Progenitor cell of endocrine pancreas (in vitro differentiated cells): ENCODE data around the gene CEP43. TPM values are rescaled to one million over a fixed set of nuclear protein-coding genes. Genes with fewer than 3 reads are reported as not detected.

Experiments used
- DNase-seq: peaks from one replicate; pipeline ENCODE4 v3.0.0; 2021; ENCODE audit warnings: low spot score; ENCODE audit not compliant: unreplicated experiment
- H3K27ac Mint-ChIP-seq: 2 replicates; pipeline ENCODE4 v1.8.0; 2021; ENCODE audit warnings: mild to moderate bottlenecking, moderate library complexity, mixed read lengths
- H3K27me3 Mint-ChIP-seq: 2 replicates; pipeline ENCODE4 v1.8.0; 2021; ENCODE audit warnings: mixed read lengths
- H3K36me3 Mint-ChIP-seq: 2 replicates; pipeline ENCODE4 v1.8.0; 2022; ENCODE audit warnings: mixed read lengths; ENCODE audit not compliant: insufficient read depth
- H3K4me1 Mint-ChIP-seq: 2 replicates; pipeline ENCODE4 v1.8.0; 2021; ENCODE audit warnings: low read depth, mixed read lengths
- H3K4me3 Mint-ChIP-seq: 2 replicates; pipeline ENCODE4 v1.8.0; 2021; ENCODE audit warnings: low read depth, mild to moderate bottlenecking, moderate library complexity, mixed read lengths
- H3K9me3 Mint-ChIP-seq: 2 replicates; pipeline ENCODE4 v1.8.0; 2021; ENCODE audit warnings: low read depth, mixed read lengths
- total RNA-seq: library from RNA; stranded (reverse); gene quantifications from 2 replicates; pipeline ENCODE4 v1.2.1, GENCODE V29; 2021
- TF ChIP-seq, protein P1 (sequence below): fragments of 200-600 bp; sonication (generic); IDR thresholded peaks from one replicate; pipeline ENCODE4 v1.5.0; 2021; ENCODE audit warnings: antibody characterized with exemption, mild to moderate bottlenecking; ENCODE audit not compliant: unreplicated experiment

CEP43 gene
- total RNA-seq, 1 donor from 2014 or later: 47.1 TPM

DNA sequence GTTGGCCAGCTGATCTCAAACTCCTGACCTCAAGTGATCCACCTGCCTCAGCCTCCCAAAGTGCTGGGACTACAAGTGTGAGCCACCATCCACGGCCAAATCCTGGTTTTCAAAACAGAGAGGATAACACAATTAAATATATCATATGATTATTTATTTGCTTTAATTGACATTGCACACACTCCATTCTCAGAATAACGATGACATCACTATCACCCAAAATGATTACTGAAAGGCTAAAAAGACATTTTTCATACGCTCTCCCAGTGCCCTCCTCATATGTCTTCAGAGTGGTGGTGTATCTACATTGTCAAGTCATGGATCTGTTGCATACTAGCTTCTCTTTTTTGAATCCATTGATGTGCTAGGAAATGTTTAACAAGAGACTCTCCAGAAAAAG lies 18.5 kb upstream of the CEP43 start:
- TF ChIP-seq, protein P1, sequence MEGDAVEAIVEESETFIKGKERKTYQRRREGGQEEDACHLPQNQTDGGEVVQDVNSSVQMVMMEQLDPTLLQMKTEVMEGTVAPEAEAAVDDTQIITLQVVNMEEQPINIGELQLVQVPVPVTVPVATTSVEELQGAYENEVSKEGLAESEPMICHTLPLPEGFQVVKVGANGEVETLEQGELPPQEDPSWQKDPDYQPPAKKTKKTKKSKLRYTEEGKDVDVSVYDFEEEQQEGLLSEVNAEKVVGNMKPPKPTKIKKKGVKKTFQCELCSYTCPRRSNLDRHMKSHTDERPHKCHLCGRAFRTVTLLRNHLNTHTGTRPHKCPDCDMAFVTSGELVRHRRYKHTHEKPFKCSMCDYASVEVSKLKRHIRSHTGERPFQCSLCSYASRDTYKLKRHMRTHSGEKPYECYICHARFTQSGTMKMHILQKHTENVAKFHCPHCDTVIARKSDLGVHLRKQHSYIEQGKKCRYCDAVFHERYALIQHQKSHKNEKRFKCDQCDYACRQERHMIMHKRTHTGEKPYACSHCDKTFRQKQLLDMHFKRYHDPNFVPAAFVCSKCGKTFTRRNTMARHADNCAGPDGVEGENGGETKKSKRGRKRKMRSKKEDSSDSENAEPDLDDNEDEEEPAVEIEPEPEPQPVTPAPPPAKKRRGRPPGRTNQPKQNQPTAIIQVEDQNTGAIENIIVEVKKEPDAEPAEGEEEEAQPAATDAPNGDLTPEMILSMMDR: no peak
- H3K27ac Mint-ChIP-seq: no peak overlapping the region
- H3K4me3 Mint-ChIP-seq: no peak overlapping the region
- no peaks in the 10 kb centered on the region for H3K9me3 Mint-ChIP-seq
- H3K36me3 Mint-ChIP-seq: peaks cover 13% of the 10 kb centered on the region
- no peaks in the 10 kb centered on the region for H3K4me1 Mint-ChIP-seq
- H3K27me3 Mint-ChIP-seq: no peaks in the 10 kb centered on the region
- DNase-seq: no peak

DNA sequence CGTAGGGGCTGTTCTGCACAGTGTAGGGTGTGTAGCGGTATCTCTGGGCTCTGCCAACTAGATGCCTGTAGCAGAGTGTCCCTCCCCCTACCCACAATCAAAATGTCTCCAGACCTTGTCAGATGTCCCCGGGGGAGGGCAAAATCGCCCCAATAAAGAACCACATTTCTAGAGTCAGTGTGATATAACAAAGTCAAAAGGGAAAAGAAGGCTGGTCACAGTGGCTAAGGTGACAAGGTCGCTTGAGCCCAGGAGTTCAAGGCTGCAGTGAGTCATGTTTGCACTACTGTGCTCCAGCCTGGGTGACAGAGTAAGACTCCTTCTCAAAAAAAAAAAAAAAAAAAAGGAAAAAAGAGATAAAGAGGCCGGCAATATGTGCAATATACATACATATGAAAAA lies 11.7 kb upstream of the CEP43 start:
- Mint-ChIP-seq H3K27me3 (no peaks in the 10 kb centered on the region), H3K4me3 (no peak overlapping the region), H3K36me3 (peaks cover 6% of the 10 kb centered on the region), H3K9me3 (no peaks in the 10 kb centered on the region), H3K27ac (no peak overlapping the region), H3K4me1 (peaks cover 18% of the 10 kb centered on the region)
- TF ChIP-seq, protein P1: no peak
- no peak for DNase-seq

DNA sequence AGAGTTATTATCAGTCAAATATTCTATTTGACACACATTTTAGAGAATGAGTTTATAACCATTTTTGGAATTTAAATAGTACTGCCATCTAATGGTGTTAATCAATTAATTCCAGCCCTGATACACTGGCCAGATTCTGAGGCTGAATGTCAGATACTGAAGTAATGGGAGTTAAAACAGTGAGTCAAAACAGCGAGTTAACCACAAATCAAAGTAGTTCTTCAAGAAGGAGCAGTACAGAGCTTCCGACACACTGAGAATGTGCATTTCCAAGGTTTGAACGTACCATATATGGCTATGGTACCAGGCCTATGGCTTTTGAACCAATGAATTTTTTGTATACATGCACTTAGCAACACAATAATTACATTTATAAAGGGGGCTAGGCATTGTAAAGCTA lies 11.3 kb upstream of the CEP43 start:
- no peak for DNase-seq
- Mint-ChIP-seq H3K9me3 (no peaks in the 10 kb centered on the region), H3K36me3 (peaks cover 5% of the 10 kb centered on the region), H3K27ac (no peak overlapping the region), H3K4me3 (no peak overlapping the region), H3K4me1 (peaks cover 18% of the 10 kb centered on the region), H3K27me3 (no peaks in the 10 kb centered on the region)
- TF ChIP-seq, protein P1: no peak

DNA sequence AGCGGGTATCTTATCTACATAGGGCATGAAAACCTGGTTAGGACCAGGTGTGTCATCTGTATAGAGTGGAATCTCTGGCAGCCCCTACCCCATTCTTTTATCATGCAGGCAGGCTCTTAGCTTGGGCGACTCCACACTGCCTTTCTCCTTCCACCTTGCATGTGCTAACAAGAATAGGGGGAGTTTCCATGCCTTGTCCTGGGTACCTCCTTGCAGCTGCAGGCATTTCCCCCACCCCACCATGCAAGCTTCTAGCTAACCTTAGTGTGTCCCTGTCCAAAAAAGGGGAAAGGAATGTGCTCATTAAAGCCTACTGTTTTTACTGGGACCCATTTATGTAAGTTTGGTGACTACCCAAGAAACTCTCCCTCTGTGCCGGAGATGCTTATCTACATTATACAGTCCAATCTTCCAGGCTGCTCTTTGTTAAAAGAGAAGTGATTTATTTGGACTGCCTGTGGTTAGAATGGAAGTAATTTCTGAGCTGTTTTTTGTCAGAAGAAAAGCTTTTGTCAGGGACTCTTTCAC lies 10.5 kb upstream of the CEP43 start:
- Mint-ChIP-seq H3K4me3 (no peak overlapping the region), H3K9me3 (no peaks in the 10 kb centered on the region), H3K27me3 (no peaks in the 10 kb centered on the region), H3K27ac (no peak overlapping the region), H3K4me1 (peaks cover 18% of the 10 kb centered on the region), H3K36me3 (peaks cover 3% of the 10 kb centered on the region)
- DNase-seq: no peak
- TF ChIP-seq, protein P1: no peak

DNA sequence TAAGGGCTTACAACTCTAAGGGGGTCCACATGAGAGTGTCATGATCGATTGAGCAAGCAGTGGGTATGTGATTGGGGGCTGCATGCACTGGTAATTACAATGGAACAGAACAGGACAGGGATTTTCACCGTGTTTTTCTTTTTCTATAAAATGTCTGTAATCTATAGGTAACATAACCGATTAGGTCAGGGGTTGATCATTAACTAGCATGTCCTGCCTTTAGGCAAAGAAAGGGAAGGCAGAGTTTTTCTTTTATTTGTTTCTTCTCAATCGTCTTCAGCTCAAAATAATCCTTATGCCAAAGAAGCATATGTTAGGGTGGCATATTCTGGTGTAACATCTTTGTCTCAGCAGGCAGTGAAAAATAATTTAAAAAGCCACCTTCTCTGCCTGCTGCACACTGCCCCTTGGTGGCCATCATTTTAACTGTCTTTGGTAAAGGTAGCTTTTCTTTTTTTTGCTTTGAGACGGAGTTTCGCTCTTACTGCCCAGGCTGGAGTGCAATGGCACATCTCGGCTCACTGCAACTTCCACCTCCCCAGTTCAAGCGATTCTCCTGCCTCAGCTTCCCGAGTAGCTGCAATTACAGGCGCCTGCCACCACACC lies 9.7 kb upstream of the CEP43 start:
- no peaks in the 10 kb centered on the region for H3K9me3 Mint-ChIP-seq
- no peak overlapping the region for H3K27ac Mint-ChIP-seq
- TF ChIP-seq, protein P1: peak; percentile 43
- no peaks in the 10 kb centered on the region for H3K27me3 Mint-ChIP-seq
- H3K4me1 Mint-ChIP-seq: peaks cover 18% of the 10 kb centered on the region
- H3K4me3 Mint-ChIP-seq: peak overlapping the region; percentile 2
- peaks cover 3% of the 10 kb centered on the region for H3K36me3 Mint-ChIP-seq
- DNase-seq: no peak
